GM12878 (cell line): ENCODE results near the gene ADAMTSL4. TPM values are rescaled to one million over a fixed set of nuclear protein-coding genes. Genes with fewer than 3 reads are reported as not detected.

Source experiments
- ASH2L ChIP-seq: fragments of 300-600, 200-600 bp; sonication (generic); IDR thresholded peaks from 2 replicates; pipeline ENCODE4 v1.6.1; 2017; ENCODE audit warnings: low read depth, mild to moderate bottlenecking, borderline replicate concordance
- GABPA ChIP-seq: IDR thresholded peaks from 2 replicates; pipeline ENCODE4 v1.6.1; 2014; ENCODE audit warnings: antibody characterized with exemption, low read depth, mild to moderate bottlenecking, inconsistent platforms
- HCFC1 ChIP-seq: fragments of 150-350 bp; IDR thresholded peaks from 2 replicates; pipeline ENCODE4 v1.6.1; 2014; ENCODE audit warnings: low read length
- HDAC2 ChIP-seq: fragments of 200-600 bp; sonication (generic); IDR thresholded peaks from 2 replicates; pipeline ENCODE4 v1.6.1; 2017
- HDGF ChIP-seq: fragments of 450-650 bp; IDR thresholded peaks from 2 replicates; pipeline ENCODE4 v1.6.1; 2016; ENCODE audit warnings: antibody characterized with exemption
- IKZF1 ChIP-seq: fragments of 450-650 bp; conservative IDR thresholded peaks from 2 replicates; pipeline ENCODE4 v1.6.1; 2017; ENCODE audit warnings: antibody characterized with exemption, mild to moderate bottlenecking
- IKZF2 ChIP-seq, 2 experiments: fragments of 450-650 bp; IDR thresholded peaks; 2 replicates each; pipeline ENCODE4 v1.6.1; 2017; ENCODE audit warnings: mild to moderate bottlenecking in 2 of 2, moderate library complexity in 2 of 2
- NFYA ChIP-seq: IDR thresholded peaks from 2 replicates; pipeline ENCODE4 v1.6.1; 2011; ENCODE audit warnings: low read depth, mild to moderate bottlenecking, low read length, improper control_type of control experiment, borderline replicate concordance
- NR2C1 ChIP-seq: fragments of 450-650 bp; IDR thresholded peaks from 2 replicates; pipeline ENCODE4 v1.6.1; 2017; ENCODE audit warnings: antibody characterized with exemption, mild to moderate bottlenecking, moderate library complexity
- RUNX3 ChIP-seq: IDR thresholded peaks from 2 replicates; pipeline ENCODE4 v1.6.1; 2012; ENCODE audit warnings: low read length, inconsistent platforms
- SIN3A ChIP-seq: IDR thresholded peaks from 2 replicates; pipeline ENCODE4 v1.6.1; 2012; ENCODE audit warnings: low read depth, low read length, improper control_type of control experiment
- SMAD5 ChIP-seq: IDR thresholded peaks from 2 replicates; pipeline ENCODE4 v1.6.1; 2016; ENCODE audit warnings: antibody characterized with exemption, low read depth
- STAT1 ChIP-seq: fragments of 450-650 bp; conservative IDR thresholded peaks from 2 replicates; pipeline ENCODE4 v1.6.1; 2014; ENCODE audit warnings: antibody characterized with exemption, mild to moderate bottlenecking
- STAT3 ChIP-seq: IDR thresholded peaks from 2 replicates; pipeline ENCODE4 v1.6.1; 2011; ENCODE audit warnings: low read depth, low read length, improper control_type of control experiment
- ZNF274 ChIP-seq: IDR thresholded peaks from one replicate; pipeline ENCODE4 v1.8.0; 2011; ENCODE audit not compliant: insufficient read length, insufficient read depth
- ZNF622 ChIP-seq: fragments of 450-650 bp; IDR thresholded peaks from 2 replicates; pipeline ENCODE4 v1.6.1; 2017; ENCODE audit warnings: mild to moderate bottlenecking, inconsistent platforms
- ZSCAN29 ChIP-seq: fragments of 450-650 bp; IDR thresholded peaks from 2 replicates; pipeline ENCODE4 v1.6.1; 2017; ENCODE audit warnings: mild to moderate bottlenecking, moderate library complexity
- polyA plus RNA-seq, 11 experiments: library from polyadenylated mRNA; depleted of rRNA in 4 of 11; unstranded in 6 of 11; stranded (reverse) in 5 of 11; fragments of >200 nt; fragmentation: Nextera tagmentation in 4 of 11; fragmentation: Illumina TruSeq in 1 of 11; extraction: Ambion mirVana in 4 of 11; extraction: Trizol in 1 of 11; gene quantifications; 1 replicate in 1 of 11; 2 replicates in 10 of 11; pipeline versions ENCODE4 v1.2.1 to v1.2.3, GENCODE V29; 2011 to 2016; ENCODE audit warnings: inconsistent platforms in 2 of 11, missing spikeins in 2 of 11, low read depth in 1 of 11
- total RNA-seq, 4 experiments: library from RNA; depleted of rRNA in 3 of 4; stranded (reverse); fragments of >200 nt in 3 of 4; fragmentation: Illumina TruSeq in 1 of 4; extraction: Trizol in 1 of 4; gene quantifications; 2 replicates each; pipeline versions ENCODE4 v1.2.1 to v1.2.3, GENCODE V29; 2013 to 2021
- TF ChIP-seq, protein P1 (sequence below): fragments of 450-650 bp; IDR thresholded peaks from 2 replicates; pipeline ENCODE4 v1.6.1; 2018; ENCODE audit warnings: mild to moderate bottlenecking, low read depth, moderate library complexity; ENCODE audit not compliant: partially characterized antibody
- TF ChIP-seq, protein P2 (sequence below): fragments of 450-650 bp; IDR thresholded peaks from 2 replicates; pipeline ENCODE4 v1.6.1; 2017; ENCODE audit warnings: mild to moderate bottlenecking, moderate library complexity
- TF ChIP-seq, protein P3 (sequence below): fragments of 150-350 bp; IDR thresholded peaks from 2 replicates; pipeline ENCODE4 v1.6.1; 2014; ENCODE audit warnings: mild to moderate bottlenecking, low read depth, low read length
- TF ChIP-seq, protein P4 (sequence below): fragments of 450-650 bp; conservative IDR thresholded peaks from 2 replicates; pipeline ENCODE4 v1.6.1; 2017; ENCODE audit warnings: mild to moderate bottlenecking, moderate library complexity

The ADAMTSL4 gene
- total and polyA plus RNA-seq, 10 of the 15 experiments (the other 5 are each of a cell fraction or from before 2014, with no cell fraction given), result 0.04 to 0.15 (median 0.05) TPM; not detected in 5

DNA sequence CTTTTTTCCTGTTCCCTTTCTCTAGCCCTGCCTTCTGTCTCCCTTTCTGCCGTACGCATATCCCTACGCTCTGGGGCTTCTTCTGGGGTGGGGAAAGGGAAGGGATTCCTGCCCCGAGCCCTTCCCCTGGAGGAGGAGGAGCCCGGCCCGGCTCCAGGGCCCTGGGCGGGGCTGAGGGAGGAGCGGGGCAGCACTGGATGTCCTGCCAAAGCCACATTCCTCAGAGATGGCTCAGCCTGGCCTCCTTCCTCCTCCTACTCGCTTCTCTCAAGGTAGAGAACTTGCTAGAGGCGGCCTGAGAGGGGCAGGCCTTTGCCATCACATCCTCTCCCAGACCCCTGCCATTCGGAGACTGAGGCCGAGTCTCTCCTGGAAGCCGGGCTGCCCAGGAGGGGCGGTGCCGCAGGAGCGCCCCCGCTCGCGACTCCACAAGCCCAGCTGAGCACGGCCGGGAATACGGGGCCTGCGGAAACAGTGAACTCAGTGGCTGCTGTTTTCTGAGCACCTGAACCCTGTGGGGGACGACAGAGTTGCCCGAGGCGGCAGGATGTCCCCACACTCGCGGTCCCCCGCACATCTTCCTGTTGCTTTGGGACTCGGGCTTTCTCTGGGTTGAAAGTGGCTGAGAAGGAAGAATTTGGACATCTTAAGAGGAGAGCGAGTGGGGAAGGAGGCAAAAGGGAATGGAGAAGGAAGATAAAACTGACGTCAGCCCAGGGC is 12.2 kb downstream of the ADAMTSL4 start (continued):
- TF ChIP-seq, protein P1, sequence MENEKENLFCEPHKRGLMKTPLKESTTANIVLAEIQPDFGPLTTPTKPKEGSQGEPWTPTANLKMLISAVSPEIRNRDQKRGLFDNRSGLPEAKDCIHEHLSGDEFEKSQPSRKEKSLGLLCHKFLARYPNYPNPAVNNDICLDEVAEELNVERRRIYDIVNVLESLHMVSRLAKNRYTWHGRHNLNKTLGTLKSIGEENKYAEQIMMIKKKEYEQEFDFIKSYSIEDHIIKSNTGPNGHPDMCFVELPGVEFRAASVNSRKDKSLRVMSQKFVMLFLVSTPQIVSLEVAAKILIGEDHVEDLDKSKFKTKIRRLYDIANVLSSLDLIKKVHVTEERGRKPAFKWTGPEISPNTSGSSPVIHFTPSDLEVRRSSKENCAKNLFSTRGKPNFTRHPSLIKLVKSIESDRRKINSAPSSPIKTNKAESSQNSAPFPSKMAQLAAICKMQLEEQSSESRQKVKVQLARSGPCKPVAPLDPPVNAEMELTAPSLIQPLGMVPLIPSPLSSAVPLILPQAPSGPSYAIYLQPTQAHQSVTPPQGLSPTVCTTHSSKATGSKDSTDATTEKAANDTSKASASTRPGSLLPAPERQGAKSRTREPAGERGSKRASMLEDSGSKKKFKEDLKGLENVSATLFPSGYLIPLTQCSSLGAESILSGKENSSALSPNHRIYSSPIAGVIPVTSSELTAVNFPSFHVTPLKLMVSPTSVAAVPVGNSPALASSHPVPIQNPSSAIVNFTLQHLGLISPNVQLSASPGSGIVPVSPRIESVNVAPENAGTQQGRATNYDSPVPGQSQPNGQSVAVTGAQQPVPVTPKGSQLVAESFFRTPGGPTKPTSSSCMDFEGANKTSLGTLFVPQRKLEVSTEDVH, result no peak
- no peak for TF ChIP-seq NR2C1
- 0 out of 2 replicates have a peak, but pooled peaks have one; percentile 0 for TF ChIP-seq HCFC1
- TF ChIP-seq, protein P2, sequence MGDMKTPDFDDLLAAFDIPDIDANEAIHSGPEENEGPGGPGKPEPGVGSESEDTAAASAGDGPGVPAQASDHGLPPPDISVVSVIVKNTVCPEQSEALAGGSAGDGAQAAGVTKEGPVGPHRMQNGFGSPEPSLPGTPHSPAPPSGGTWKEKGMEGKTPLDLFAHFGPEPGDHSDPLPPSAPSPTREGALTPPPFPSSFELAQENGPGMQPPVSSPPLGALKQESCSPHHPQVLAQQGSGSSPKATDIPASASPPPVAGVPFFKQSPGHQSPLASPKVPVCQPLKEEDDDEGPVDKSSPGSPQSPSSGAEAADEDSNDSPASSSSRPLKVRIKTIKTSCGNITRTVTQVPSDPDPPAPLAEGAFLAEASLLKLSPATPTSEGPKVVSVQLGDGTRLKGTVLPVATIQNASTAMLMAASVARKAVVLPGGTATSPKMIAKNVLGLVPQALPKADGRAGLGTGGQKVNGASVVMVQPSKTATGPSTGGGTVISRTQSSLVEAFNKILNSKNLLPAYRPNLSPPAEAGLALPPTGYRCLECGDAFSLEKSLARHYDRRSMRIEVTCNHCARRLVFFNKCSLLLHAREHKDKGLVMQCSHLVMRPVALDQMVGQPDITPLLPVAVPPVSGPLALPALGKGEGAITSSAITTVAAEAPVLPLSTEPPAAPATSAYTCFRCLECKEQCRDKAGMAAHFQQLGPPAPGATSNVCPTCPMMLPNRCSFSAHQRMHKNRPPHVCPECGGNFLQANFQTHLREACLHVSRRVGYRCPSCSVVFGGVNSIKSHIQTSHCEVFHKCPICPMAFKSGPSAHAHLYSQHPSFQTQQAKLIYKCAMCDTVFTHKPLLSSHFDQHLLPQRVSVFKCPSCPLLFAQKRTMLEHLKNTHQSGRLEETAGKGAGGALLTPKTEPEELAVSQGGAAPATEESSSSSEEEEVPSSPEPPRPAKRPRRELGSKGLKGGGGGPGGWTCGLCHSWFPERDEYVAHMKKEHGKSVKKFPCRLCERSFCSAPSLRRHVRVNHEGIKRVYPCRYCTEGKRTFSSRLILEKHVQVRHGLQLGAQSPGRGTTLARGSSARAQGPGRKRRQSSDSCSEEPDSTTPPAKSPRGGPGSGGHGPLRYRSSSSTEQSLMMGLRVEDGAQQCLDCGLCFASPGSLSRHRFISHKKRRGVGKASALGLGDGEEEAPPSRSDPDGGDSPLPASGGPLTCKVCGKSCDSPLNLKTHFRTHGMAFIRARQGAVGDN, result no peak
- TF ChIP-seq, protein P3, sequence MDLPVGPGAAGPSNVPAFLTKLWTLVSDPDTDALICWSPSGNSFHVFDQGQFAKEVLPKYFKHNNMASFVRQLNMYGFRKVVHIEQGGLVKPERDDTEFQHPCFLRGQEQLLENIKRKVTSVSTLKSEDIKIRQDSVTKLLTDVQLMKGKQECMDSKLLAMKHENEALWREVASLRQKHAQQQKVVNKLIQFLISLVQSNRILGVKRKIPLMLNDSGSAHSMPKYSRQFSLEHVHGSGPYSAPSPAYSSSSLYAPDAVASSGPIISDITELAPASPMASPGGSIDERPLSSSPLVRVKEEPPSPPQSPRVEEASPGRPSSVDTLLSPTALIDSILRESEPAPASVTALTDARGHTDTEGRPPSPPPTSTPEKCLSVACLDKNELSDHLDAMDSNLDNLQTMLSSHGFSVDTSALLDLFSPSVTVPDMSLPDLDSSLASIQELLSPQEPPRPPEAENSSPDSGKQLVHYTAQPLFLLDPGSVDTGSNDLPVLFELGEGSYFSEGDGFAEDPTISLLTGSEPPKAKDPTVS, result no peak
- TF ChIP-seq HDAC2, result no peak
- no peak for TF ChIP-seq GABPA
- TF ChIP-seq NFYA, result no peak
- TF ChIP-seq ZNF274, result no peak
- no peak for TF ChIP-seq ZSCAN29
- TF ChIP-seq HDGF, result peak; percentile 62; the same call in 1 of the 2 replicates
- TF ChIP-seq ZNF622, result no peak
- peak; percentile 21; the same call in 1 of the 2 replicates for TF ChIP-seq SIN3A
- TF ChIP-seq RUNX3, result no peak
- 0 out of 2 replicates have a peak, but pooled peaks have one; percentile 34 for TF ChIP-seq SMAD5
- peak; percentile 67 to 73 for TF ChIP-seq IKZF2 (IDR thresholded peaks at IDR 0.05)
- TF ChIP-seq STAT3, result no peak
- TF ChIP-seq, protein P4, sequence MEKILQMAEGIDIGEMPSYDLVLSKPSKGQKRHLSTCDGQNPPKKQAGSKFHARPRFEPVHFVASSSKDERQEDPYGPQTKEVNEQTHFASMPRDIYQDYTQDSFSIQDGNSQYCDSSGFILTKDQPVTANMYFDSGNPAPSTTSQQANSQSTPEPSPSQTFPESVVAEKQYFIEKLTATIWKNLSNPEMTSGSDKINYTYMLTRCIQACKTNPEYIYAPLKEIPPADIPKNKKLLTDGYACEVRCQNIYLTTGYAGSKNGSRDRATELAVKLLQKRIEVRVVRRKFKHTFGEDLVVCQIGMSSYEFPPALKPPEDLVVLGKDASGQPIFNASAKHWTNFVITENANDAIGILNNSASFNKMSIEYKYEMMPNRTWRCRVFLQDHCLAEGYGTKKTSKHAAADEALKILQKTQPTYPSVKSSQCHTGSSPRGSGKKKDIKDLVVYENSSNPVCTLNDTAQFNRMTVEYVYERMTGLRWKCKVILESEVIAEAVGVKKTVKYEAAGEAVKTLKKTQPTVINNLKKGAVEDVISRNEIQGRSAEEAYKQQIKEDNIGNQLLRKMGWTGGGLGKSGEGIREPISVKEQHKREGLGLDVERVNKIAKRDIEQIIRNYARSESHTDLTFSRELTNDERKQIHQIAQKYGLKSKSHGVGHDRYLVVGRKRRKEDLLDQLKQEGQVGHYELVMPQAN, result 0 out of 2 replicates have a peak, but pooled peaks have one; percentile 5
- TF ChIP-seq STAT1, result 0 out of 2 replicates have a peak, but pooled peaks have one; percentile 9
- TF ChIP-seq ASH2L, result no peak
- TF ChIP-seq IKZF1, result peak; percentile 74
